ENCODE results near the gene WDR45. TPM values are rescaled to one million over a fixed set of nuclear protein-coding genes. Genes with fewer than 3 reads are reported as not detected.

WDR45 gene
- polyA plus RNA-seq, 1 experiment, result 165 TPM

- ChIA-PET CTCF (no interaction called here), POLR2A (no interaction called here)
- DNase-seq (ENCODE audit: low read depth), result no peak
- TF ChIP-seq CTCF (IDR thresholded peaks at IDR 0.05; ENCODE audit: insufficient read depth, low read depth, low read length), result no peak
- Histone ChIP-seq H3K4me3 (ENCODE audit: low read depth, low read length) (no peak overlapping the region), H3K36me3 (ENCODE audit: control insufficient read depth, insufficient read depth, low read length) (no peaks in the 10 kb centered on the region), H3K27me3 (ENCODE audit: control insufficient read depth, insufficient read depth, low read length) (no peaks in the 10 kb centered on the region)
Observed at GRCh38 chrX:49066278-49066677, 13.4 kb downstream of the WDR45 start.

- Histone ChIP-seq H3K36me3 (ENCODE audit: control insufficient read depth, insufficient read depth, low read length) (no peaks in the 10 kb centered on the region), H3K27me3 (ENCODE audit: control insufficient read depth, insufficient read depth, low read length) (no peaks in the 10 kb centered on the region), H3K4me3 (ENCODE audit: low read depth, low read length) (no peak overlapping the region)
- ChIA-PET POLR2A (no interaction called here), CTCF (no interaction called here)
- DNase-seq (ENCODE audit: low read depth), result no peak
- TF ChIP-seq CTCF (IDR thresholded peaks at IDR 0.05; ENCODE audit: insufficient read depth, low read depth, low read length), result no peak
Observed at GRCh38 chrX:49064735-49065134, 15.0 kb downstream of the WDR45 start.

- H3K27me3 ChIP-seq (ENCODE audit: control insufficient read depth, insufficient read depth, low read length), result no peaks in the 10 kb centered on the region
- TF ChIP-seq CTCF (IDR thresholded peaks at IDR 0.05; ENCODE audit: insufficient read depth, low read depth, low read length), result no peak
- ChIA-PET CTCF (no interaction called here), POLR2A (no interaction called here)
- no peaks in the 10 kb centered on the region for H3K36me3 ChIP-seq (ENCODE audit: control insufficient read depth, insufficient read depth, low read length)
- H3K4me3 ChIP-seq (ENCODE audit: low read depth, low read length), result no peak overlapping the region
- DNase-seq (ENCODE audit: low read depth), result no peak
Observed at GRCh38 chrX:49064303-49064702, 15.4 kb downstream of the WDR45 start.

GRCh38 chrX:49063715-49064114, 16.0 kb downstream of the WDR45 start:
- DNase-seq (ENCODE audit: low read depth), result no peak
- TF ChIP-seq CTCF (IDR thresholded peaks at IDR 0.05; ENCODE audit: insufficient read depth, low read depth, low read length), result no peak

GRCh38 chrX:49061916-49062315, 17.8 kb downstream of the WDR45 start:
- no peak for DNase-seq (ENCODE audit: low read depth)
- no peak for TF ChIP-seq CTCF (IDR thresholded peaks at IDR 0.05; ENCODE audit: insufficient read depth, low read depth, low read length)
- CTCF ChIA-PET, result interaction anchor here (0.7 to 1.5 kb wide), 2 partner anchors 8 to 1571 kb away, joined by 3 read pairs; no protein-coding TSS in a partner anchor
- Histone ChIP-seq H3K4me3 (ENCODE audit: low read depth, low read length) (no peak overlapping the region), H3K27me3 (ENCODE audit: control insufficient read depth, insufficient read depth, low read length) (no peaks in the 10 kb centered on the region), H3K36me3 (ENCODE audit: control insufficient read depth, insufficient read depth, low read length) (no peaks in the 10 kb centered on the region)
- POLR2A ChIA-PET, result no interaction called here

More at GRCh38 chrX:49063715-49064114, 16.0 kb downstream of the WDR45 start:
- H3K27me3 ChIP-seq (ENCODE audit: control insufficient read depth, insufficient read depth, low read length), result no peaks in the 10 kb centered on the region
- no peaks in the 10 kb centered on the region for H3K36me3 ChIP-seq (ENCODE audit: control insufficient read depth, insufficient read depth, low read length)
- ChIA-PET POLR2A (no interaction called here), CTCF (no interaction called here)
- H3K4me3 ChIP-seq (ENCODE audit: low read depth, low read length), result no peak overlapping the region
